Measurements from ENCODE around the gene PPIB.

The PPIB gene

DNA sequence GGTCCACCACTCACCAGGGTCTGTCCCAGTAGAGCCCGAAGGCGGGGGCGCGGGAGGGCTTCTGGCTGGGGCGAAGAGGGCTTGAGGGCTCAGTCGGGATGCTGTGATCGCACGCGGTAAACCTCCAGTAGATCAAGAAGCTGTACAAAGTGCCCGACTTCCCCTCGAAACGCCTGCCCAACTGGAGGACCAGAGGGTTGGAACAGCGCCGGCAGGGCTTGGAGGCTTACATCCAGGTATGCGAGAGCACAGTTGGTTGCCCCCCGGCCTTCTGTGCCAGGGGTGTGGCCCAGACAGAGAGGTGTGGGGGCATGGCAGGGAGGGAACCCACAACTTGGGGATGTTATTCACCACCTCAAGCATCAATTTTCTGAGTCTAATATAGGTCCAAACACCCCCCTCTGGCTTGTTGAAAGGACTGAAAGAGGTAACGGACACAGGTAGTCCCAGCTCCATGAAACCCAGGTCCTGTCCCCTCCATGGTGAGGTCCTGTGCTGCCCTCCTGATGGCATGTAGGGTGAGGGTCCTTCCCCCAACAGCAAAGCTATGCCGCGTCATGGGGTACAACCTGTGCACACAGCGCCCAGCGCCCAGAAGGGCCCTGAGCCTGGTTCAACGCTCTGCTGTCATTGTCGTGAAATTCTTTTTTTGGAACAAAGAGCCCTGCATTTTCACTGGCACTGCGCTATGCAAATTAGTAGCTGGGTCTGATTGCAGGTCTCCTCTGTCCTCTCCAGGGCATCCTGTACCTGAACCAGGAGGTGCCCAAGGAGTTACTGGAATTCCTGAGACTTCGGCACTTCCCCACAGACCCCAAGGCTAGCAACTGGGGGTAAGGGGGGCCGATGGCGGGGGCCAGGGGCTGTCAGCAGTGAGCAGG is 10.1 kb downstream of the PPIB start:
- TF ChIP-seq, protein P1, sequence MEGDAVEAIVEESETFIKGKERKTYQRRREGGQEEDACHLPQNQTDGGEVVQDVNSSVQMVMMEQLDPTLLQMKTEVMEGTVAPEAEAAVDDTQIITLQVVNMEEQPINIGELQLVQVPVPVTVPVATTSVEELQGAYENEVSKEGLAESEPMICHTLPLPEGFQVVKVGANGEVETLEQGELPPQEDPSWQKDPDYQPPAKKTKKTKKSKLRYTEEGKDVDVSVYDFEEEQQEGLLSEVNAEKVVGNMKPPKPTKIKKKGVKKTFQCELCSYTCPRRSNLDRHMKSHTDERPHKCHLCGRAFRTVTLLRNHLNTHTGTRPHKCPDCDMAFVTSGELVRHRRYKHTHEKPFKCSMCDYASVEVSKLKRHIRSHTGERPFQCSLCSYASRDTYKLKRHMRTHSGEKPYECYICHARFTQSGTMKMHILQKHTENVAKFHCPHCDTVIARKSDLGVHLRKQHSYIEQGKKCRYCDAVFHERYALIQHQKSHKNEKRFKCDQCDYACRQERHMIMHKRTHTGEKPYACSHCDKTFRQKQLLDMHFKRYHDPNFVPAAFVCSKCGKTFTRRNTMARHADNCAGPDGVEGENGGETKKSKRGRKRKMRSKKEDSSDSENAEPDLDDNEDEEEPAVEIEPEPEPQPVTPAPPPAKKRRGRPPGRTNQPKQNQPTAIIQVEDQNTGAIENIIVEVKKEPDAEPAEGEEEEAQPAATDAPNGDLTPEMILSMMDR (IDR thresholded peaks at IDR 0.05; ENCODE audit: low read depth, low read length, missing control alignments), result no peak
- DNase-seq (ENCODE audit: low read depth), result no peak
- H3K4me3 ChIP-seq (ENCODE audit: low read depth, low read length), result peak overlapping the region; percentile 80

DNA sequence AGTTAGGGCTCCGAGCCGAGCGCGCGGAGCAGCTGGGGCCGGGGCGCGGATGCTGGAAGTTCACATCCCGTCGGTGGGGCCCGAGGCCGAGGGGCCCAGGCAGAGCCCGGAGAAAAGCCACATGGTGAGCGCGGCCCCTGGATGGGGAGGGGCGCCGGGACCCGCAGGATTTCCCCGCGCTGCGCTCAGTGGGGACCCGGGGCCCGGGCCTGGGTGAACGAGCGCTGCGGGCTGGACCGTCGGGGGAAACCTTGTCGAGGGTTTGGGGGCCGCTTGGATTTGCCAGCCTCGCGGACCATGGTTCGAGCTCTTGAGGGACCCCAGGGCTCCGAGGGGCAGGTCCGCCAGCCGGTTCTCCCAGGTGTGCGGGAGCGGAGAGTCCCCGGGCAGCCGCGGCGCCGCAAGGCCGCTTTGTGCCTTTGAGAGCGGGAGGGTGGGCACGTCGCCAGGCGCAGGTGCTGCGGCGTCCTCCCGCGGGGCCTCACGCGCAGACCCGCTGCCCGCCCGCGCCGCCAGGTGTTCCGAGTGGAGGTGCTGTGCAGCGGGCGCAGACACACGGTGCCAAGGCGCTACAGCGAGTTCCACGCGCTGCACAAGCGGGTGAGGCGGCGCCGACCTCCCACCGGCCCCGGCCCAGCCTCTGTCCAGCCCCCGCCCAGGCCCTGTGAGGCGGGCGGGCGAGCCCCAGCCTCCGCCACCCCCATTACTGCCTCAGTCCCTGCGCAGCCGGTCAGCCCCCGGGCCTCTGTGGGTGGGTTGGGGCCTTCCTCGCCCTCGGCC is 10.9 kb downstream of the PPIB start, which contains the start of gene SNX22:
SNX22 (plus strand) TSS at position 5 of the 780 bp plus-strand sequence; CDS start at position 50, 45 bp downstream.
- TF ChIP-seq, protein P1 (IDR thresholded peaks at IDR 0.05; ENCODE audit: low read depth, low read length, missing control alignments), result no peak
- peak within 1 kb of the TSS; percentile 80 for H3K4me3 ChIP-seq (ENCODE audit: low read depth, low read length)
- DNase-seq (ENCODE audit: low read depth), result no peak

DNA sequence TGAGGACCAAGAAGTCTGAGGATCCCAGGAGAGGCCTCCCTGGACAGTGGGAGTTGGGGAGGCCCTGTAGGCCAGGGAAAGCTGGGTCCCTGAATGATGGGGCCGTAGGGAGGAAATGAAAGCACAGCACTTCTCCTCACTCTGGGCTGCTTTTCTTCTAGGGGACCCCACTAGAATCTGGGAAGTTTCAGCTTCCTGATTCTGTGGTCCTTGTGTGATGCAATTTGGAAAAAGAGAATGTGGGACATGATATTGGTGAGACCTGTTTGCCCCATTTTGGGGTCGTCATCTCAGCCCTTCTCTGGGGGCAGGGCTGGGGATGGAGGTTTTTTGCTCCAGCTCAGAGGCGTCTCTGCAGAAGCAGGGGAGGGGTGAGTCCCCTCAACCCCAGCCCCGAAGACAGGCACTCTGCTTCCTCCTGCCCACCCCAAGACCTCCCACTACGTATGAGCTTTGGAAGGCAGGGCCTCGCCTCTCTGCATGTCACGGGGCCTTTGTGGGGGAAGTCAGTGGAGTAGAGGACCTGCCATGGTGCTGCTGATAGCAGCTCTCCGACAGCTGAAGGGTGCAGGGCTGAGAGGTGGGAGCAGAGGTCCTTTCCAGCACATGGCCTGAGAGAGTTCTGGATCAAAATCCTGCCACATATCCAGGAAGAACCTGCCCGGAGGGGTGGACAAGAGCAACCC is 12.8 kb downstream of the PPIB start:
- TF ChIP-seq, protein P1 (IDR thresholded peaks at IDR 0.05; ENCODE audit: low read depth, low read length, missing control alignments), result no peak
- DNase-seq (ENCODE audit: low read depth), result no peak
- no peak overlapping the region for H3K4me3 ChIP-seq (ENCODE audit: low read depth, low read length)

DNA sequence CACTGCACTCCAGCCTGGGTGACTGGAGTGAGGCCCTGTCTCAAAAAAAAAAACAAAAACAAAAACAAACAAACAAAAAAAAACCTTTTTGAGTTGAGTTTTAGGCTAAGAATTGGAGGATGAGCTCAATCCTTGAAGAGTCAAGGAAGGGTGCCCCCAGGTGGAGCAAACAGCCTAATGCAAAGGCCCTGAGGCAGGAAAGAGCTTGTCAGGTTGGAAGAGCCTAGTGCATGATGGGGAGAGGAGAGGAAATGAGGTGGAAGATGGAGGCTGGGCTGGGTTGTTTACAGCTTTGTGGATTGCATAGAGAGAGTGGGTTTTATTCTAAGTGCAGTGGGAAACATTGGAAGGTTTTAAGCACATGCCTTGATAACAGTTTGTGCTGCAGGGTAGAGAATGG is 13.4 kb downstream of the PPIB start:
- no peak for DNase-seq (ENCODE audit: low read depth)
- no peak overlapping the region for H3K4me3 ChIP-seq (ENCODE audit: low read depth, low read length)
- TF ChIP-seq, protein P1 (IDR thresholded peaks at IDR 0.05; ENCODE audit: low read depth, low read length, missing control alignments), result peak; percentile 41

DNA sequence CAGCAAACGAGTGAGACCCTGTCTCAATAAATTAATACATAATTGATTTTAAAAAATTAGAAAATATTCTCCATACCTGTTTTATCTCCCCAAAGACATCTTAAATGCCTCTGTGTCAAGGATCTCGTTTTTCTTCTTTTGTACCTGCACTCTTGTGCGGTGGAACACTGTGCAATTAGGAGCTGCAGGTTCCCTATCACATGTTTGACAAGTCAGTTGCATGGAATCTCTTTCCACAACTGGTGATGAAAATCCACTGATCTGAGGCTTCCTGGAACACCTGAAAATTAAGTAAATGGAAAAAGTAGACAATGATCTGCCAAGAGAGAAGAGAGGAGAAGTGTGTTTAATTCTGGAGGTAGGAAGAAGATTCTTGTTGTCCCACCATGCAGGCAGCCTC is 14.2 kb downstream of the PPIB start:
- no peak overlapping the region for H3K4me3 ChIP-seq (ENCODE audit: low read depth, low read length)
- DNase-seq (ENCODE audit: low read depth), result no peak
- TF ChIP-seq, protein P1 (IDR thresholded peaks at IDR 0.05; ENCODE audit: low read depth, low read length, missing control alignments), result no peak

DNA sequence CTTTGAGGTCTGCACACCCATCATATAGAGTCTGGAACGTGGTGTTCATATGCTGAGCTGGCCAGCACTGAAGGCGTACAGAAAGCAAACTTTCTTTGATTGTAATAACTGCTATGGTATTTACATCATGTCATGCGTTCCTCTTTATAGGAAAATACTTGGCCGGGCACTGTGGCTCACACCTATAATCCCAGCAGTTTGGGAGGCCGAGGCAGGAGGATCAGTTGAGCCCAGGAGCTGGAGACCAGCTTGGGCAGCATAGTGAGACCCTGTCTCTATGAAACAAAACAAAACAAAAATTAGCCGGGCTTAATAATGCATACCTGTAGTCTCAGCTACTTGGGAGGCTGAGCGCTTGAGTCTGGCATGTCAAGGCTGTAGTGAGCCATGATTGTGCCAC is 14.7 kb downstream of the PPIB start:
- DNase-seq (ENCODE audit: low read depth), result no peak
- no peak overlapping the region for H3K4me3 ChIP-seq (ENCODE audit: low read depth, low read length)
- TF ChIP-seq, protein P1 (IDR thresholded peaks at IDR 0.05; ENCODE audit: low read depth, low read length, missing control alignments), result no peak
